Neural progenitor cell (in vitro differentiated cells): ENCODE measurements around the gene AUTS2. TPM values are rescaled to one million over a fixed set of nuclear protein-coding genes. Genes with fewer than 3 reads are reported as not detected.

Experiments used
- DNase-seq: peaks from one replicate; pipeline ENCODE4 v3.0.0-alpha.2; 2016; ENCODE audit warnings: low spot score
- H2AFZ ChIP-seq: fragments of 200-600 bp; sonication (generic); replicated peaks from 2 replicates; pipeline ENCODE4 v1.6.1; 2016; ENCODE audit warnings: antibody characterized with exemption
- H3F3A ChIP-seq: fragments of 200-600 bp; sonication (generic); 2 replicates; pipeline ENCODE4 v1.6.1; 2016; ENCODE audit warnings: antibody characterized with exemption, low read depth
- H3K27ac ChIP-seq: fragments of 200-600 bp; sonication (generic); 2 replicates; pipeline ENCODE4 v1.5.1; 2016; ENCODE audit warnings: mild to moderate bottlenecking
- H3K27me3 ChIP-seq: fragments of 200-600 bp; sonication (generic); 2 replicates; pipeline ENCODE4 v1.6.1; 2016; ENCODE audit warnings: mild to moderate bottlenecking, moderate library complexity
- H3K36me3 ChIP-seq: fragments of 200-600 bp; sonication (generic); 2 replicates; pipeline ENCODE4 v1.5.1; 2016
- H3K4me1 ChIP-seq: fragments of 200-600 bp; sonication (generic); 2 replicates; pipeline ENCODE4 v1.6.1; 2016; ENCODE audit warnings: mixed run types
- H3K4me2 ChIP-seq: fragments of 200-600 bp; sonication (generic); 2 replicates; pipeline ENCODE4 v1.6.1; 2016
- H3K4me3 ChIP-seq: fragments of 200-600 bp; sonication (generic); 2 replicates; pipeline ENCODE4 v1.5.1; 2016
- H3K79me2 ChIP-seq: fragments of 200-600 bp; sonication (generic); 2 replicates; pipeline ENCODE4 v1.6.1; 2016; ENCODE audit warnings: low read depth
- H3K9ac ChIP-seq: fragments of 200-600 bp; sonication (generic); 2 replicates; pipeline ENCODE4 v1.6.1; 2016
- H3K9me3 ChIP-seq: fragments of 200-600 bp; sonication (generic); 2 replicates; pipeline ENCODE4 v1.5.1; 2016; ENCODE audit warnings: low read depth
- H4K20me1 ChIP-seq: fragments of 200-600 bp; sonication (generic); 2 replicates; pipeline ENCODE4 v1.6.1; 2016; ENCODE audit warnings: low read depth
- H3K27ac Mint-ChIP-seq: 3 replicates; pipeline ENCODE4 v1.8.0; 2021; ENCODE audit warnings: mixed read lengths
- H3K27me3 Mint-ChIP-seq: 2 replicates; pipeline ENCODE4 v1.8.0; 2022; ENCODE audit warnings: low read depth, mild to moderate bottlenecking, inconsistent platforms, moderate library complexity, mixed read lengths; ENCODE audit not compliant: insufficient read depth
- H3K36me3 Mint-ChIP-seq: 3 replicates; pipeline ENCODE4 v1.8.0; 2021; ENCODE audit warnings: mixed read lengths
- H3K4me1 Mint-ChIP-seq: 3 replicates; pipeline ENCODE4 v1.8.0; 2021; ENCODE audit warnings: mixed read lengths
- H3K4me3 Mint-ChIP-seq: 3 replicates; pipeline ENCODE4 v1.8.0; 2021; ENCODE audit warnings: mild to moderate bottlenecking, moderate library complexity, mixed read lengths
- H3K9me3 Mint-ChIP-seq: 3 replicates; pipeline ENCODE4 v1.8.0; 2020; ENCODE audit warnings: mixed read lengths
- CTCF ChIP-seq: fragments of 200-600 bp; sonication (generic); IDR thresholded peaks from 2 replicates; pipeline ENCODE4 v1.5.1; 2017; ENCODE audit warnings: antibody characterized with exemption, mild to moderate bottlenecking
- EZH2 ChIP-seq: fragments of 200-600 bp; sonication (generic); IDR thresholded peaks from 2 replicates; pipeline ENCODE4 v1.6.1; 2017; ENCODE audit warnings: antibody characterized with exemption, mild to moderate bottlenecking, moderate library complexity
- EZH2phosphoT487 ChIP-seq: fragments of 200-600 bp; sonication (generic); IDR thresholded peaks from 2 replicates; pipeline ENCODE4 v1.6.1; 2017; ENCODE audit warnings: antibody characterized with exemption
- total RNA-seq: library from RNA; depleted of rRNA; stranded (reverse); fragments of >200 nt; gene quantifications from 2 replicates; pipeline ENCODE4 v1.2.3, GENCODE V29; 2015; ENCODE audit warnings: low replicate concordance

Gene AUTS2
- total RNA-seq, 1 donor from 2014 or later: 50.0 TPM

DNA sequence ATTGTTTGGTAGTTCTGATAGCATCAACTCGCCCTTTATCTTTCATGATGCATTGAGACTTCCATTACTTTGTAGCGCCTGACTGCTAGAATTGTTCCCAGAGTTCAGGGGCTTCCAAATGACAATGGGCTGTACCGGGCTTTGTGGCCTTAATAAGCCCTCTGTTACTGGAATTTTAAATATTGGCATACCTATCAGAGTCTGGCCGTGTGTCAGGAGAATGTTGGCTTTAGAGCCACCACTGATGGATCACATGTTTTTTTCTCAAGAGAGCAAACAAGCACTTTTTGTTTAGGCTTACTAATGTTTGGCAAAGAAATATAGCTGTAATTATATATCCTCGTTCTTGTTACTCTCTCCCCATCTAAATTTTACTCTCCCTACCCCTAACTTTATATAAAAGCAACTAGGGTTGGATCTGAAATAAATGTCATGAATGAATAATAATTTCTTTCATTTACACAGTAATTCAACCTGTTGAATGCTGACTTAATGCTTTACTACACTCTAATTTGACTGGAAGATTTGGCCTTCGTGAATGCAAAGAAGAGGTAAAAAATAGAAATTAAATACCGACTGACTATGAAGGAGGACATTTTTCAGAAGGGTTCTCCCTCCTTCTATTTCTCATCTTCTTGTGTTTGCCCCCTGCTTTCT, 396.7 kb downstream of the AUTS2 start:
- Histone ChIP-seq H3K4me3 (no peak overlapping the region), H3K9me3 (no peaks in the 10 kb centered on the region), H3K36me3 (no peaks in the 10 kb centered on the region), H2AFZ (no peak overlapping the region), H3K27me3 (no peaks in the 10 kb centered on the region), H3K9ac (no peak overlapping the region), H3K79me2 (no peaks in the 10 kb centered on the region), H3K27ac (no peak overlapping the region), H4K20me1 (no peaks in the 10 kb centered on the region), H3F3A (no peaks in the 10 kb centered on the region), H3K4me1 (no peaks in the 10 kb centered on the region), H3K4me2 (no peak overlapping the region)
- TF ChIP-seq EZH2phosphoT487: no peak
- no peak for TF ChIP-seq CTCF
- TF ChIP-seq EZH2: no peak
- Mint-ChIP-seq H3K27ac (no peak overlapping the region), H3K36me3 (no peaks in the 10 kb centered on the region), H3K4me1 (no peaks in the 10 kb centered on the region), H3K27me3 (no peaks in the 10 kb centered on the region), H3K4me3 (no peak overlapping the region), H3K9me3 (no peaks in the 10 kb centered on the region)
- DNase-seq: no peak

- Histone ChIP-seq H3F3A (no peaks in the 10 kb centered on the region), H3K27me3 (no peaks in the 10 kb centered on the region), H3K79me2 (no peaks in the 10 kb centered on the region), H3K4me2 (no peak overlapping the region), H3K4me3 (no peak overlapping the region), H3K9me3 (no peaks in the 10 kb centered on the region), H3K4me1 (no peaks in the 10 kb centered on the region), H3K27ac (no peak overlapping the region), H3K9ac (no peak overlapping the region), H3K36me3 (no peaks in the 10 kb centered on the region), H4K20me1 (no peaks in the 10 kb centered on the region), H2AFZ (no peak overlapping the region)
- no peak for DNase-seq
- Mint-ChIP-seq H3K4me1 (no peaks in the 10 kb centered on the region), H3K9me3 (no peaks in the 10 kb centered on the region), H3K4me3 (no peak overlapping the region), H3K36me3 (no peaks in the 10 kb centered on the region), H3K27me3 (no peaks in the 10 kb centered on the region), H3K27ac (no peak overlapping the region)
- TF ChIP-seq EZH2phosphoT487 (no peak), CTCF (no peak), EZH2 (no peak)
Observed at GRCh38 chr7:69996121-69996520, 397.8 kb downstream of the AUTS2 start.

GRCh38 chr7:70000737-70001348, 402.6 kb downstream of the AUTS2 start:
- Mint-ChIP-seq H3K36me3 (no peaks in the 10 kb centered on the region), H3K4me1 (peaks cover 8% of the 10 kb centered on the region), H3K4me3 (no peak overlapping the region), H3K9me3 (no peaks in the 10 kb centered on the region), H3K27me3 (no peaks in the 10 kb centered on the region), H3K27ac (peak overlapping the region; percentile 69)
- H3K4me1 ChIP-seq: peaks cover under 1% of the 10 kb centered on the region
- no peak for DNase-seq
- no peak overlapping the region for H2AFZ ChIP-seq
- no peak overlapping the region for H3K27ac ChIP-seq
- peaks cover 12% of the 10 kb centered on the region for H3F3A ChIP-seq
- no peak for TF ChIP-seq CTCF
- TF ChIP-seq EZH2phosphoT487: no peak
- H3K9me3 ChIP-seq: no peaks in the 10 kb centered on the region
- no peaks in the 10 kb centered on the region for H3K36me3 ChIP-seq
- H4K20me1 ChIP-seq: no peaks in the 10 kb centered on the region
- no peak overlapping the region for H3K9ac ChIP-seq
- no peaks in the 10 kb centered on the region for H3K79me2 ChIP-seq
- H3K4me2 ChIP-seq: no peak overlapping the region
- no peaks in the 10 kb centered on the region for H3K27me3 ChIP-seq
- H3K4me3 ChIP-seq: no peak overlapping the region
